Middle frontal gyrus (tissue), 1 donor: ENCODE measurements around the gene CIDEA.

Source experiments
- DNase-seq: peaks from one replicate; pipeline ENCODE4 v3.0.0-alpha.2; 2015; ENCODE audit warnings: low spot score; ENCODE audit errors: extremely low spot score

Gene CIDEA

GRCh38 chr18:12296457-12296856, 42.3 kb downstream of the CIDEA start:
- no peak for DNase-seq

GRCh38 chr18:12299862-12300261, 45.7 kb downstream of the CIDEA start:
- DNase-seq: no peak

- no peak for DNase-seq
These were observed 47.3 kb downstream of the CIDEA start for GRCh38 chr18:12301263-12302005.

GRCh38 chr18:12302391-12303147, 48.4 kb downstream of the CIDEA start:
- no peak for DNase-seq

- DNase-seq: no peak
These were observed 50.4 kb downstream of the CIDEA start for GRCh38 chr18:12304351-12305210.

GRCh38 chr18:12305211-12305610, 51.0 kb downstream of the CIDEA start:
- DNase-seq: no peak

- DNase-seq: no peak
These were observed 51.9 kb downstream of the CIDEA start for GRCh38 chr18:12305930-12306629.

GRCh38 chr18:12306752-12307700, 52.9 kb downstream of the CIDEA start:
- DNase-seq: no peak

- DNase-seq: no peak
These were observed 53.7 kb downstream of the CIDEA start, which contains the start of gene TUBB6 for GRCh38 chr18:12307701-12308385. TUBB6 (plus strand) TSS chr18:12308241; CDS start chr18:12308293, 52 bp downstream.

GRCh38 chr18:12308386-12309100, 54.4 kb downstream of the CIDEA start:
- no peak for DNase-seq

- no peak for DNase-seq
These were observed 55.6 kb downstream of the CIDEA start for GRCh38 chr18:12309683-12310198.

- no peak for DNase-seq
These were observed 56.6 kb downstream of the CIDEA start for GRCh38 chr18:12310762-12311161.

GRCh38 chr18:12312976-12313375, 58.8 kb downstream of the CIDEA start:
- DNase-seq: no peak

- no peak for DNase-seq
These were observed 59.5 kb downstream of the CIDEA start for GRCh38 chr18:12313530-12314245.

GRCh38 chr18:12314591-12315305, 60.6 kb downstream of the CIDEA start:
- DNase-seq: no peak

GRCh38 chr18:12315490-12315889, 61.3 kb downstream of the CIDEA start:
- no peak for DNase-seq

- DNase-seq: no peak
These were observed 61.8 kb downstream of the CIDEA start for GRCh38 chr18:12315911-12316310.
